Stimulated activated CD8-positive, alpha-beta memory T cell treated with anti-CD3 and anti-CD28 coated beads, Interleukin-7, amount 100 ng/mL, for 1 hour (primary cell): ENCODE data around the gene CDSN.
"Not testable (repeated sequence)": the region's sequence is repeated elsewhere in the genome, so short reads cannot be mapped to it uniquely, and the experiment has no call there.

Source experiments
- DNase-seq, 2 donors: peaks; one replicate each; pipeline ENCODE4 v3.0.0-alpha.2; 2020; ENCODE audit warnings: low read depth in 2 of 2

Gene CDSN

GRCh38 chr6:31120151-31120915 is at the start of gene CDSN:
Gene CDSN, minus strand, starts transcription at chr6:31120446. Its CDS starts 27 bp downstream, at chr6:31120419.
- DNase-seq, result no peak

- DNase-seq, result no peak
Observed at GRCh38 chr6:31169123-31169857, 49.0 kb upstream of the CDSN start.

GRCh38 chr6:31168606-31169005 is 48.4 kb upstream of the CDSN start:
- DNase-seq, result no peak

GRCh38 chr6:31165986-31166385 is 45.7 kb upstream of the CDSN start:
- DNase-seq, result no peak

GRCh38 chr6:31165064-31165832 is 45.0 kb upstream of the CDSN start:
- not testable (repeated sequence) for DNase-seq

GRCh38 chr6:31164475-31165063 is 44.3 kb upstream of the CDSN start:
- DNase-seq, result not testable (repeated sequence)

GRCh38 chr6:31163922-31164321 is 43.7 kb upstream of the CDSN start:
- DNase-seq, result no peak

GRCh38 chr6:31162463-31163165 is 42.4 kb upstream of the CDSN start:
- DNase-seq, result no peak

- no peak for DNase-seq
Observed at GRCh38 chr6:31161216-31162126, 41.2 kb upstream of the CDSN start.

GRCh38 chr6:31158863-31159855 is 38.9 kb upstream of the CDSN start:
- DNase-seq, result no peak

- peak; percentile 98 to 99 for DNase-seq
Observed at GRCh38 chr6:31158140-31158862, 38.1 kb upstream of the CDSN start, which contains the start of gene TCF19. Gene TCF19, plus strand, starts transcription at chr6:31158589. Its CDS starts 881 bp downstream, at chr6:31159470.

- no peak for DNase-seq
Observed at GRCh38 chr6:31157513-31158139, 37.4 kb upstream of the CDSN start, which contains the start of gene CCHCR1. Gene CCHCR1, minus strand, starts transcription at chr6:31157802. Its CDS starts 202 bp downstream, at chr6:31157600.

GRCh38 chr6:31156641-31157040 is 36.4 kb upstream of the CDSN start:
- DNase-seq, result no peak

GRCh38 chr6:31154436-31154835 is 34.2 kb upstream of the CDSN start:
- DNase-seq, result no peak

GRCh38 chr6:31152781-31153180 is 32.5 kb upstream of the CDSN start:
- no peak for DNase-seq

GRCh38 chr6:31149827-31150447 is 29.7 kb upstream of the CDSN start:
- DNase-seq, result no peak

- DNase-seq, result no peak
Observed at GRCh38 chr6:31145386-31145785, 25.1 kb upstream of the CDSN start.
